SK-N-SH (cell line): ENCODE measurements around the gene PLVAP. TPM values are rescaled to one million over a fixed set of nuclear protein-coding genes. Genes with fewer than 3 reads are reported as not detected.

Experiments used
- CTCF ChIA-PET: fragments of 300-600, 350-600 bp; formaldehyde crosslinking; extraction: SDS; loops from one replicate; lab custom pipeline; 2021; lab: Yijun Ruan, JAX
- POLR2A ChIA-PET: fragments of 350-600 bp; sonication (Branson Sonifier 250); formaldehyde crosslinking; extraction: SDS; loops from one replicate; lab custom pipeline; 2020; ENCODE audit warnings: antibody characterized with exemption, inconsistent platforms; lab: Yijun Ruan, JAX
- DNase-seq: peaks from one replicate; pipeline ENCODE4 v3.0.0; 2012
- H2AFZ ChIP-seq: fragments of 200-600 bp; sonication (generic); 2 replicates; pipeline ENCODE4 v1.8.1; 2016; ENCODE audit warnings: antibody characterized with exemption, mild to moderate bottlenecking, low read depth
- H3F3A ChIP-seq: fragments of 200-600 bp; sonication (generic); replicated peaks from 2 replicates; pipeline ENCODE3; 2016; ENCODE audit warnings: antibody characterized with exemption, mild to moderate bottlenecking; ENCODE audit not compliant: insufficient read depth
- H3K27ac ChIP-seq, 2 experiments: fragments of 200-500 bp in 1 of 2; fragments of 200-600 bp in 1 of 2; sonication (Bioruptor generic) in 1 of 2; sonication (generic), shearing (Covaris generic) in 1 of 2; 2 replicates each; pipeline versions ENCODE4 v1.5.1 to v1.6.1; 2014 to 2016; ENCODE audit warnings: low read depth in 2 of 2, inconsistent platforms in 1 of 2, low read length in 1 of 2, mild to moderate bottlenecking in 1 of 2, mixed read lengths in 1 of 2
- H3K27me3 ChIP-seq: fragments of 200-600 bp; sonication (generic), shearing (Covaris generic); 2 replicates; pipeline ENCODE4 v1.6.1; 2016; ENCODE audit warnings: mixed run types; ENCODE audit not compliant: insufficient read depth
- H3K36me3 ChIP-seq, 2 experiments: fragments of 200-500 bp in 1 of 2; fragments of 200-600 bp in 1 of 2; sonication (Bioruptor generic) in 1 of 2; sonication (generic) in 1 of 2; replicated peaks in 1 of 2; 2 replicates each; pipeline versions ENCODE3 to v1.5.1; 2014 to 2016; ENCODE audit warnings: low read length in 1 of 2, mild to moderate bottlenecking in 1 of 2; ENCODE audit not compliant: insufficient read depth in 2 of 2, control insufficient read depth in 1 of 2
- H3K4me1 ChIP-seq, 2 experiments: fragments of 200-500 bp in 1 of 2; fragments of 200-600 bp in 1 of 2; sonication (Bioruptor generic) in 1 of 2; sonication (generic), shearing (Covaris generic) in 1 of 2; 2 replicates each; pipeline versions ENCODE4 v1.5.1 to v1.6.1; 2014 to 2016; ENCODE audit warnings: low read depth in 1 of 2, low read length in 1 of 2, mixed run types in 1 of 2; ENCODE audit not compliant: insufficient read depth in 2 of 2, control insufficient read depth in 1 of 2
- H3K4me2 ChIP-seq: fragments of 200-600 bp; sonication (generic), shearing (Covaris generic); 2 replicates; pipeline ENCODE4 v1.6.1; 2017; ENCODE audit warnings: mixed run types
- H3K4me3 ChIP-seq, 2 experiments: fragments of 200-500 bp in 1 of 2; fragments of 200-600 bp in 1 of 2; sonication (Bioruptor generic) in 1 of 2; sonication (generic), shearing (Covaris generic) in 1 of 2; 2 replicates each; pipeline versions ENCODE4 v1.5.1 to v1.8.1; 2014 to 2016; ENCODE audit warnings: low read depth in 2 of 2, inconsistent platforms in 1 of 2, low read length in 1 of 2, mild to moderate bottlenecking in 1 of 2, mixed read lengths in 1 of 2, moderate library complexity in 1 of 2
- H3K79me2 ChIP-seq: fragments of 200-600 bp; sonication (generic); 2 replicates; pipeline ENCODE4 v1.8.1; 2017; ENCODE audit warnings: mild to moderate bottlenecking; ENCODE audit not compliant: insufficient read depth
- H3K9ac ChIP-seq: fragments of 200-600 bp; sonication (generic); 2 replicates; pipeline ENCODE4 v1.6.1; 2017; ENCODE audit warnings: mixed run types
- H3K9me2 ChIP-seq: fragments of 200-600 bp; sonication (generic); 2 replicates; pipeline ENCODE4 v1.6.1; 2017; ENCODE audit warnings: mixed run types
- H3K9me3 ChIP-seq: fragments of 200-600 bp; sonication (generic); 2 replicates; pipeline ENCODE4 v1.6.1; 2017; ENCODE audit warnings: mixed run types, mild to moderate bottlenecking, moderate library complexity
- H4K20me1 ChIP-seq: fragments of 200-600 bp; sonication (generic); 2 replicates; pipeline ENCODE4 v1.6.1; 2017; ENCODE audit warnings: mild to moderate bottlenecking, mixed run types; ENCODE audit not compliant: insufficient read depth
- EP300 ChIP-seq, 2 experiments: IDR thresholded peaks; 2 replicates each; pipeline versions ENCODE4 v1.4.0 to v1.6.1; 2012; ENCODE audit warnings: borderline replicate concordance in 1 of 2, low read depth in 1 of 2, low read length in 1 of 2
- FOXM1 ChIP-seq: IDR thresholded peaks from 2 replicates; pipeline ENCODE4 v1.4.0; 2012; ENCODE audit warnings: low read depth, mild to moderate bottlenecking
- GABPA ChIP-seq: IDR thresholded peaks from 2 replicates; pipeline ENCODE4 v1.4.0; 2012; ENCODE audit warnings: low read depth, mild to moderate bottlenecking
- MXI1 ChIP-seq: IDR thresholded peaks from 2 replicates; pipeline ENCODE4 v1.6.1; 2012; ENCODE audit warnings: mild to moderate bottlenecking, low read depth, low read length, improper control_type of control experiment
- NRF1 ChIP-seq: IDR thresholded peaks from 2 replicates; pipeline ENCODE4 v1.6.1; 2012; ENCODE audit warnings: low read depth, mild to moderate bottlenecking, low read length
- POLR2AphosphoS5 ChIP-seq: IDR thresholded peaks from 2 replicates; pipeline ENCODE4 v1.6.1; 2012; ENCODE audit warnings: low read depth, low read length
- RCOR1 ChIP-seq: fragments of 150-350 bp; IDR thresholded peaks from 2 replicates; pipeline ENCODE4 v1.6.1; 2017; ENCODE audit warnings: antibody characterized with exemption, low read length
- RFX5 ChIP-seq: IDR thresholded peaks from 2 replicates; pipeline ENCODE4 v1.6.1; 2012; ENCODE audit warnings: mild to moderate bottlenecking, improper control_type of control experiment, low read length
- RXRA ChIP-seq: IDR thresholded peaks from 2 replicates; pipeline ENCODE4 v1.4.0; 2012; ENCODE audit warnings: low read depth, mild to moderate bottlenecking, borderline replicate concordance
- SMC3 ChIP-seq: IDR thresholded peaks from 2 replicates; pipeline ENCODE4 v1.6.1; 2012; ENCODE audit warnings: low read depth, low read length, improper control_type of control experiment
- TAF1 ChIP-seq: IDR thresholded peaks from 2 replicates; pipeline ENCODE4 v1.6.1; 2012; ENCODE audit warnings: low read depth, mild to moderate bottlenecking, low read length, moderate library complexity, borderline replicate concordance
- TCF12 ChIP-seq: IDR thresholded peaks from 2 replicates; pipeline ENCODE4 v1.4.0; 2012
- TEAD4 ChIP-seq: IDR thresholded peaks from 2 replicates; pipeline ENCODE4 v1.4.0; 2012; ENCODE audit warnings: mild to moderate bottlenecking, borderline replicate concordance; ENCODE audit not compliant: insufficient read depth
- WGBS: methylation state at CpG from one replicate; pipeline ENCODE4 v1.1.6; 2017; ENCODE audit warnings: low lambda C conversion rate; 5-methylcytosine and 5-hydroxymethylcytosine counted together
- polyA plus RNA-seq, 3 experiments: library from polyadenylated mRNA; depleted of rRNA; stranded (reverse); fragments of >200 nt; gene quantifications; 2 replicates each; pipeline ENCODE4 v1.2.3, GENCODE V29; 2012
- TF ChIP-seq, protein P1 (sequence below): IDR thresholded peaks from 2 replicates; pipeline ENCODE4 v1.4.0; 2012; ENCODE audit warnings: low read depth, borderline replicate concordance
- TF ChIP-seq, protein P2 (sequence below): fragments of 200-600 bp; sonication (generic); IDR thresholded peaks from 2 replicates; pipeline ENCODE4 v1.6.1; 2017; ENCODE audit warnings: antibody characterized with exemption, mild to moderate bottlenecking, moderate library complexity
- TF ChIP-seq, protein P3 (sequence below): IDR thresholded peaks from 2 replicates; pipeline ENCODE4 v1.4.0; 2012; ENCODE audit warnings: low read depth
- TF ChIP-seq, protein P4 (sequence below): fragments of 150-350 bp; IDR thresholded peaks from 2 replicates; pipeline ENCODE4 v1.6.1; 2016; ENCODE audit warnings: mild to moderate bottlenecking, low read depth, low read length

The PLVAP gene
- polyA plus RNA-seq, 1 of the 3 experiments (the other 2 are of a cell fraction) = not detected

DNA sequence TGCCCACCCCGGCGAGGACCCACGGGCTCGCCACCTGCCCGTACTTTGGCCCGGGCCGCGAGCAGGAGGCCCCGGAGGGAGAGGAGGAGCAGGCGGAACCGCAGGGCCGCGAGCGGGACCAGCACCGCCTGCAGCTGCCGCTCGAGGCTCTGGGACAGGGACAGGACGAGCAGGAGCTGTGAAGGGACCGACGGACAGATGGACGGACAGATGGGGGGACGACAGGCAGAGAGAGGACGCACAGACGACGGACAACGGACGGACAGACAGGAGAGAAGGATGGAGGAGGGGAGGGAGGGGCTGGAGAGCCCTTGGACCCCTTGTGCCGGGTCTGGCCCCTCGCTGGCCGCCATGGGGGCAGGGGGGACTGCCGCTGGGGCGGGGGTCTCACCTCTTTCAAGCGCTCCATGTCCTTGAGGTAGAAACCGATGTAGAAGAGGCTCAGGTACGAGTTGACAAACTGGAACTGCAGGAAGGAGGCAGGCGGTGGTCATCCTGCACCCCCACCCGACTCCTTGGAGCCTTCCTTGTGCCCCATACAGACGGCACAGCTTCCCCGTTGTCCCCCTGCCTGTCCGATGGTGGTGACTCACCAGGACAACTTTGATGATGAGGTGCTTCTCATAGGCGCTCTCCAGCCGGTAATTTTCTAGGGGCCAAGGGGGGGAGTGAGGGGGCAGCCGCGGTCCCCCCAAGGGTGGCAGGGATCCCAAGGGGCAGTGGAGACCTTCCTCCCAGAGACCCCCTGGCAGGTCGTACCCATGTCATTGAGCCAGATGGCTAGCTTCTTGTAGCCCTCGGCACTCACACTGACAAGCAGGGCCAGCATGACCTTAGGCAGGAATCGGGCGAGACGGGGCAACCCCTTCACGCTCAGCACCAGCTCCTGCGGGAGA is 47.5 kb downstream of the PLVAP start:
- Histone ChIP-seq H4K20me1 (no peaks in the 10 kb centered on the region), H3K4me1 (peaks cover 0 to 12% of the 10 kb centered on the region in 2 experiments; a peak in 1 of 4 replicates), H3K27ac (no peak overlapping the region), H3K79me2 (no peaks in the 10 kb centered on the region), H3K36me3 (peaks cover 0 to 10% of the 10 kb centered on the region in 2 experiments), H3K9me3 (no peaks in the 10 kb centered on the region), H3K9me2 (no peaks in the 10 kb centered on the region), H2AFZ (no peak overlapping the region), H3K4me2 (no peak overlapping the region), H3K9ac (no peak overlapping the region), H3K27me3 (no peaks in the 10 kb centered on the region), H3F3A (peaks cover 2% of the 10 kb centered on the region), H3K4me3 (no peak overlapping the region)
- no peak for DNase-seq
- TF ChIP-seq, protein P1, sequence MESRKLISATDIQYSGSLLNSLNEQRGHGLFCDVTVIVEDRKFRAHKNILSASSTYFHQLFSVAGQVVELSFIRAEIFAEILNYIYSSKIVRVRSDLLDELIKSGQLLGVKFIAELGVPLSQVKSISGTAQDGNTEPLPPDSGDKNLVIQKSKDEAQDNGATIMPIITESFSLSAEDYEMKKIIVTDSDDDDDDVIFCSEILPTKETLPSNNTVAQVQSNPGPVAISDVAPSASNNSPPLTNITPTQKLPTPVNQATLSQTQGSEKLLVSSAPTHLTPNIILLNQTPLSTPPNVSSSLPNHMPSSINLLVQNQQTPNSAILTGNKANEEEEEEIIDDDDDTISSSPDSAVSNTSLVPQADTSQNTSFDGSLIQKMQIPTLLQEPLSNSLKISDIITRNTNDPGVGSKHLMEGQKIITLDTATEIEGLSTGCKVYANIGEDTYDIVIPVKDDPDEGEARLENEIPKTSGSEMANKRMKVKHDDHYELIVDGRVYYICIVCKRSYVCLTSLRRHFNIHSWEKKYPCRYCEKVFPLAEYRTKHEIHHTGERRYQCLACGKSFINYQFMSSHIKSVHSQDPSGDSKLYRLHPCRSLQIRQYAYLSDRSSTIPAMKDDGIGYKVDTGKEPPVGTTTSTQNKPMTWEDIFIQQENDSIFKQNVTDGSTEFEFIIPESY = no peak
- CTCF ChIA-PET = no interaction called here
- POLR2A ChIA-PET = interaction anchor here (0.5 to 1.3 kb wide), 2 partner anchors 17 to 617 kb away, joined by 3 to 4 read pairs; no protein-coding TSS in a partner anchor
- WGBS = 93% methylated on average over 36 of the region's 51 CpGs

DNA sequence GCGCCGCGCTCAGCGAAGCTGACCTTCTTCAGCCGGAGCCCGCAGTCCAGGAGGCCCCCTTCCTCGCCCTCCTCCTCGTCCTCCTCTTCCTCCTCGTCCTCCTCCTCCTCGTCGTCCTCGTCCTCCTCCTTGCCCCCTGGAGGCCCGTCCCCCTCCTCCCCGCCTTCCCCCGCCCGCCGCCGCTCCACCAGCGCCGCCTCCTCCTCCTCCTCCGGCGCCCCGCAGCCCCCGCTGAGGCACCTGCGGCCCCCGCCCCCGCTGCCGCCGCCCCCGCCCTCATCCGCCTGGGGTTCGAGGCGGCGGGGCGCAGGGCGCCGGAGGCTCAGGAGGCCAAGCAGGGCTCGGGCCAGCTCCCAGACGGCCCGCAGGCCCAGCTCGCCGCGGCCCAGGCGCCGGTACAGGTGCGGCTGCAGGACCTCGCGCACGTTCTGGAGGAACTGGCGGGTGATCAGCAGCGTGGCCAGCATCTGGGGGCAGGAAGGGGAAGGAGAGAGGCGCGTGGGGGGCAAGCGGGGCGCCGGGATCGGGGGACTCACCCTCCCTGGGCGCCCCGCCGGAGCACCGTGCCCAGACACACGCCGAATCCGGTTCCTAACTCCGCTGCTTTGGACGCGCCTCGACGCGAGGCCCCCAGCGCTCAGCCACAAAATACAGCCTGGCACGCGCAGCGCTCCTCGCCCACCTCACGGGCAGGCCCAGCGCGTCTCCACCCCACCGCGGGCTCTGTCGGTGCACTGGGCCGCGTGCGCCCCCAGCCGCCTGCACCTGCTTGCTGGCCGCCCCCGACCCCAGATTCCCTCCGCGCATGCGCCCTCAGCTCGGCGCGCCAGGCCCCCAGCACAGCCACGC is 48.4 kb downstream of the PLVAP start:
- Histone ChIP-seq H3K27ac (no peak overlapping the region), H3K4me2 (no peak overlapping the region), H3K27me3 (no peaks in the 10 kb centered on the region), H3K36me3 (peaks cover 0 to 13% of the 10 kb centered on the region in 2 experiments), H3K9me3 (no peaks in the 10 kb centered on the region), H4K20me1 (no peaks in the 10 kb centered on the region), H3K79me2 (no peaks in the 10 kb centered on the region), H3K4me3 (no peak overlapping the region), H2AFZ (no peak overlapping the region), H3K4me1 (peaks cover 0 to 10% of the 10 kb centered on the region in 2 experiments; a peak in 1 of 4 replicates), H3K9ac (no peak overlapping the region), H3F3A (peaks cover 2% of the 10 kb centered on the region), H3K9me2 (no peaks in the 10 kb centered on the region)
- ChIA-PET CTCF (no interaction called here), POLR2A (no interaction called here)
- WGBS = 97% methylated on average over 73 of the region's 94 CpGs
- DNase-seq = no peak
- TF ChIP-seq, protein P2, sequence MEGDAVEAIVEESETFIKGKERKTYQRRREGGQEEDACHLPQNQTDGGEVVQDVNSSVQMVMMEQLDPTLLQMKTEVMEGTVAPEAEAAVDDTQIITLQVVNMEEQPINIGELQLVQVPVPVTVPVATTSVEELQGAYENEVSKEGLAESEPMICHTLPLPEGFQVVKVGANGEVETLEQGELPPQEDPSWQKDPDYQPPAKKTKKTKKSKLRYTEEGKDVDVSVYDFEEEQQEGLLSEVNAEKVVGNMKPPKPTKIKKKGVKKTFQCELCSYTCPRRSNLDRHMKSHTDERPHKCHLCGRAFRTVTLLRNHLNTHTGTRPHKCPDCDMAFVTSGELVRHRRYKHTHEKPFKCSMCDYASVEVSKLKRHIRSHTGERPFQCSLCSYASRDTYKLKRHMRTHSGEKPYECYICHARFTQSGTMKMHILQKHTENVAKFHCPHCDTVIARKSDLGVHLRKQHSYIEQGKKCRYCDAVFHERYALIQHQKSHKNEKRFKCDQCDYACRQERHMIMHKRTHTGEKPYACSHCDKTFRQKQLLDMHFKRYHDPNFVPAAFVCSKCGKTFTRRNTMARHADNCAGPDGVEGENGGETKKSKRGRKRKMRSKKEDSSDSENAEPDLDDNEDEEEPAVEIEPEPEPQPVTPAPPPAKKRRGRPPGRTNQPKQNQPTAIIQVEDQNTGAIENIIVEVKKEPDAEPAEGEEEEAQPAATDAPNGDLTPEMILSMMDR = no peak
- no peak for TF ChIP-seq TAF1
- TF ChIP-seq RXRA = no peak
- TF ChIP-seq POLR2AphosphoS5 = no peak
- TF ChIP-seq FOXM1 = no peak
- TF ChIP-seq, protein P3, sequence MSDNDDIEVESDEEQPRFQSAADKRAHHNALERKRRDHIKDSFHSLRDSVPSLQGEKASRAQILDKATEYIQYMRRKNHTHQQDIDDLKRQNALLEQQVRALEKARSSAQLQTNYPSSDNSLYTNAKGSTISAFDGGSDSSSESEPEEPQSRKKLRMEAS = no peak
- no peak for TF ChIP-seq MXI1
- TF ChIP-seq RFX5 = no peak
- TF ChIP-seq TEAD4 = no peak
- no peak for TF ChIP-seq NRF1
- TF ChIP-seq EP300 (IDR thresholded peaks at IDR 0.05; ENCODE audit: borderline replicate concordance in 1 of 2, low read depth in 1 of 2, low read length in 1 of 2) = no peak
- TF ChIP-seq RCOR1 = no peak
- TF ChIP-seq, protein P4, sequence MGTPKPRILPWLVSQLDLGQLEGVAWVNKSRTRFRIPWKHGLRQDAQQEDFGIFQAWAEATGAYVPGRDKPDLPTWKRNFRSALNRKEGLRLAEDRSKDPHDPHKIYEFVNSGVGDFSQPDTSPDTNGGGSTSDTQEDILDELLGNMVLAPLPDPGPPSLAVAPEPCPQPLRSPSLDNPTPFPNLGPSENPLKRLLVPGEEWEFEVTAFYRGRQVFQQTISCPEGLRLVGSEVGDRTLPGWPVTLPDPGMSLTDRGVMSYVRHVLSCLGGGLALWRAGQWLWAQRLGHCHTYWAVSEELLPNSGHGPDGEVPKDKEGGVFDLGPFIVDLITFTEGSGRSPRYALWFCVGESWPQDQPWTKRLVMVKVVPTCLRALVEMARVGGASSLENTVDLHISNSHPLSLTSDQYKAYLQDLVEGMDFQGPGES = no peak
- no peak for TF ChIP-seq SMC3
- TF ChIP-seq GABPA = no peak
- TF ChIP-seq TCF12 = no peak
